GM23248 (cell line): ENCODE data around the gene SOX30. TPM values are rescaled to one million over a fixed set of nuclear protein-coding genes. Genes with fewer than 3 reads are reported as not detected.
"Not testable (repeated sequence)": the region's sequence is repeated elsewhere in the genome, so short reads cannot be mapped to it uniquely, and the experiment has no call there.

Experiments
- DNase-seq: peaks from one replicate; pipeline ENCODE4 v3.0.0-alpha.2; 2015
- H2AFZ ChIP-seq: fragments of 200-600 bp; sonication (generic); 2 replicates; pipeline ENCODE4 v1.6.1; 2016; ENCODE audit warnings: antibody characterized with exemption
- H3F3A ChIP-seq: fragments of 200-600 bp; sonication (generic); 2 replicates; pipeline ENCODE4 v1.6.1; 2016; ENCODE audit warnings: mild to moderate bottlenecking, antibody characterized with exemption, mixed run types; ENCODE audit not compliant: insufficient read depth
- H3K27ac ChIP-seq: fragments of 200-600 bp; sonication (generic); 2 replicates; pipeline ENCODE4 v1.5.1; 2016; ENCODE audit warnings: mild to moderate bottlenecking
- H3K27me3 ChIP-seq: fragments of 200-600 bp; sonication (generic); replicated peaks from 2 replicates; pipeline ENCODE4 v1.6.1; 2016; ENCODE audit warnings: mild to moderate bottlenecking; ENCODE audit not compliant: insufficient read depth
- H3K36me3 ChIP-seq: fragments of 200-600 bp; sonication (generic); 2 replicates; pipeline ENCODE4 v1.6.1; 2016; ENCODE audit warnings: low read depth, mild to moderate bottlenecking
- H3K4me1 ChIP-seq: fragments of 200-600 bp; sonication (generic); 2 replicates; pipeline ENCODE4 v1.6.1; 2016; ENCODE audit warnings: mild to moderate bottlenecking; ENCODE audit not compliant: insufficient read depth
- H3K4me2 ChIP-seq: fragments of 200-600 bp; sonication (generic); one replicate; pipeline ENCODE4 v1.6.1; 2016; ENCODE audit warnings: mild to moderate bottlenecking; ENCODE audit not compliant: unreplicated experiment
- H3K4me3 ChIP-seq: fragments of 200-600 bp; sonication (generic); 2 replicates; pipeline ENCODE4 v1.5.1; 2016; ENCODE audit warnings: mild to moderate bottlenecking
- H3K79me2 ChIP-seq: fragments of 200-600 bp; sonication (generic); 2 replicates; pipeline ENCODE4 v1.6.1; 2016; ENCODE audit warnings: mild to moderate bottlenecking; ENCODE audit not compliant: insufficient read depth
- H3K9ac ChIP-seq: fragments of 200-600 bp; sonication (generic); 2 replicates; pipeline ENCODE4 v1.6.1; 2016; ENCODE audit warnings: mild to moderate bottlenecking
- H3K9me2 ChIP-seq: fragments of 200-600 bp; sonication (generic); 2 replicates; pipeline ENCODE4 v1.6.1; 2016; ENCODE audit warnings: mixed run types, mild to moderate bottlenecking, moderate library complexity; ENCODE audit not compliant: insufficient read depth
- H3K9me3 ChIP-seq: fragments of 200-600 bp; sonication (generic); one replicate; pipeline ENCODE4 v1.6.1; 2017; ENCODE audit warnings: low read depth
- H4K20me1 ChIP-seq: fragments of 200-600 bp; sonication (generic); 2 replicates; pipeline ENCODE4 v1.6.0; 2016; ENCODE audit not compliant: insufficient read depth
- EZH2 ChIP-seq: fragments of 200-600 bp; sonication (generic); IDR thresholded peaks from 2 replicates; pipeline ENCODE4 v1.6.1; 2018; ENCODE audit warnings: antibody characterized with exemption, mild to moderate bottlenecking; ENCODE audit not compliant: insufficient read depth, poor library complexity, severe bottlenecking
- EZH2phosphoT487 ChIP-seq: fragments of 200-600 bp; sonication (generic); IDR thresholded peaks from 2 replicates; pipeline ENCODE4 v1.6.1; 2018; ENCODE audit warnings: antibody characterized with exemption, moderate library complexity, mild to moderate bottlenecking, low read depth; ENCODE audit not compliant: insufficient read depth
- WGBS, 2 experiments: methylation state at CpG; one replicate each; pipeline ENCODE4 v1.1.6; 2015 to 2017; ENCODE audit warnings: low lambda C conversion rate in 2 of 2, low coverage in 1 of 2; ENCODE audit errors: missing lambda C conversion rate in 2 of 2; 5-methylcytosine and 5-hydroxymethylcytosine counted together
- in situ Hi-C: fragments of 300-500 bp; cut with MboI; formaldehyde crosslinking; loops from 2 replicates; pipeline ENCODE4 v1.15.0; 2020
- polyA plus RNA-seq: library from polyadenylated mRNA; unstranded; fragments of >200 nt; fragmentation: Nextera tagmentation; extraction: Ambion mirVana; gene quantifications from 2 replicates; pipeline ENCODE4 v1.2.1, GENCODE V29; 2016
- total RNA-seq: library from RNA; depleted of rRNA; stranded (reverse); fragments of >200 nt; shearing (Covaris generic); gene quantifications from 2 replicates; pipeline ENCODE4 v1.2.3, GENCODE V29; 2014

SOX30 gene
- total and polyA plus RNA-seq, 2 experiments from 2014 or later = 0.08 TPM; not detected in 1

DNA sequence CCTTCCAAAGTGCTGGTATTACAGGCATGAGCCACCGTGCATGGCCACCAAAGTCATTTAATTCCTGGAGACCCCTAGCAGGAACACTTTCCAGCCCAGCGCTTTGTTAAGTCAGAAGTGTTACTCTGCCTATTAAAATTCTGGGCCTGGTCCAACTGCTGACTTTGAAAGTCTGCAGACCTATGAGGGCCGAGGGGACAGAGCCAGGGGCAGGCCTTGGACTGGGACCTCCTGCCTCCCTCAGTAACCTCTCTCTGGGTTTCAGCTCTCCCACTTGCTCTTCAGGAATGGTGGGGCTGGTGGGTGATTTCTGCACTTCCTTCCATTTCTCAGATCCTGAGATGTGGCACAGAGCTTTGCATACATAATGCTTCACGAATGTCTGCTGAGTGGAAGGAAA lies 28.8 kb upstream of the SOX30 start:
- Histone ChIP-seq H3K36me3 (no peaks in the 10 kb centered on the region), H2AFZ (no peak overlapping the region), H4K20me1 (no peaks in the 10 kb centered on the region), H3K4me3 (no peak overlapping the region), H3K4me1 (no peaks in the 10 kb centered on the region), H3K27me3 (no peaks in the 10 kb centered on the region), H3K79me2 (no peaks in the 10 kb centered on the region), H3K9me3 (no peaks in the 10 kb centered on the region), H3K9me2 (no peaks in the 10 kb centered on the region), H3K4me2 (no peak overlapping the region), H3F3A (no peaks in the 10 kb centered on the region), H3K27ac (no peak overlapping the region), H3K9ac (no peak overlapping the region)
- no peak for DNase-seq
- TF ChIP-seq EZH2phosphoT487 (no peak), EZH2 (no peak)
- 49 to 55% methylated on average over 4 of the region's 4 CpGs for WGBS, 2 experiments
- in situ Hi-C loops = no loop called here

DNA sequence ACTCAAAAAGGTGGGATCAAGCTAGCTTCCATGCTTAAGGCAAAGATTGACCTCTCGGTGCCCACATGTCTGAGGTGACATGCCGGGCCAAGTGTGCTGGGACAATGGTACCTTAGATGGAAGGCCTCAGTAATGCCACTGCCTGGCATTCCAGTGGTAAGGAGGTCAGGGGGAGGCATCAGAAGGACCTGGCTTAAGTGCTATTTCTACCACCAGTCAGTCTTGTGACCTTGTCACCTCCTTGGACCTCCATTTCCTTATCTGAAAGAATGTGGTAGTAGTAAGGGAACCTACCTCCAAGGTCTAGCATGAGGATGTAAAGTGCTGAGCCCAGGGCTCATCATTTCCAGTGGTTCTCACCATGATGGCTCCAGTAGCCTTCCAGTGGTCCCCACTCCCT lies 28.0 kb upstream of the SOX30 start:
- Histone ChIP-seq H3K79me2 (no peaks in the 10 kb centered on the region), H3K4me2 (no peak overlapping the region), H3K4me3 (no peak overlapping the region), H3K36me3 (no peaks in the 10 kb centered on the region), H3F3A (no peaks in the 10 kb centered on the region), H3K9ac (no peak overlapping the region), H3K9me3 (no peaks in the 10 kb centered on the region), H3K27ac (no peak overlapping the region), H3K27me3 (no peaks in the 10 kb centered on the region), H2AFZ (no peak overlapping the region), H3K9me2 (no peaks in the 10 kb centered on the region), H4K20me1 (no peaks in the 10 kb centered on the region), H3K4me1 (no peaks in the 10 kb centered on the region)
- TF ChIP-seq EZH2phosphoT487 (no peak), EZH2 (no peak)
- in situ Hi-C loops = no loop called here
- WGBS, 2 experiments = 86 to 88% methylated on average over 2 of the region's 2 CpGs
- DNase-seq = no peak

DNA sequence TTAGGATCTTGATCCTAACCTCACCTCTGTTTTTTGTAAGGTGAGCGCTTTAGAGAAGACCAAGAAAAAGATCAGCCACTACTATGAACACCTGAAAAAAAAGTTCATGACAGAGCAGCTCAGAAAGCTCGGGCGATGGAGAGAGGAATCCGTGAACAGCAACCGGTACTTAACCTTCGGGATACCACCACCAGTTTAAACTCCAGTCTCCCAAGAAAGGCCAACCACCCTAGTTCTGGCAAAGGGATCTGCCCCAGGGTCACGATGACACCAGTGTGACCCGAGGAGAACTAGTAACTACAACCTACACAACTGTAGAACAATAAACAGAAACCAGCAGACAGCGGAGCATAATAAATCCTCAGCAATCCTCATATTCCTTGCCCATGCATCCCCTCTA lies 27.6 kb upstream of the SOX30 start:
- TF ChIP-seq EZH2phosphoT487 (no peak), EZH2 (no peak)
- no peaks in the 10 kb centered on the region for H3F3A ChIP-seq
- WGBS, 2 experiments = 91% methylated on average over 9 of the region's 9 CpGs
- H3K4me1 ChIP-seq = no peaks in the 10 kb centered on the region
- no peaks in the 10 kb centered on the region for H3K9me3 ChIP-seq
- in situ Hi-C loops = no loop called here
- no peak overlapping the region for H3K4me2 ChIP-seq
- no peak overlapping the region for H3K27ac ChIP-seq
- H4K20me1 ChIP-seq = no peaks in the 10 kb centered on the region
- H3K4me3 ChIP-seq = no peak overlapping the region
- no peak overlapping the region for H2AFZ ChIP-seq
- no peaks in the 10 kb centered on the region for H3K36me3 ChIP-seq
- no peaks in the 10 kb centered on the region for H3K9me2 ChIP-seq
- no peaks in the 10 kb centered on the region for H3K79me2 ChIP-seq
- no peaks in the 10 kb centered on the region for H3K27me3 ChIP-seq
- no peak overlapping the region for H3K9ac ChIP-seq
- DNase-seq = no peak

DNA sequence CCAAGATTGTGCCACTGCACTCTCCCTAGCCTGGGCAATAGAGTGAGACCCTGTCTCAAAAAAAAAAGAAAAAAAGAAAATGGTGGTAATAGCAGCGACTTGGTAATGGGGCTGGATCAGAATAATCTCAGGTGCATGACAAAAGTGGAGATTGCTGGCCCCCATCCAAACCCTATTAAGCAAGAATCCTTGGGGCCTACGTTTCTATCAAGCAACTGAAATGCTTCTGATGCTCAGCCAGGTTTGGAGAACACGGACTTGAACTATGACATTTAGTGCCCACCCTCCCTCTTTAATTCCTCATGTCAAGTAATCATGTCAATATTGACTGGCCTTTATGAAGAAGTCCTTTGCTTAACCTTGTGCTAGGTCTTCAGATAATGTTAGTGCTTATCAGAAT lies 25.7 kb upstream of the SOX30 start:
- Histone ChIP-seq H3K9ac (no peak overlapping the region), H3K4me3 (no peak overlapping the region), H2AFZ (no peak overlapping the region), H4K20me1 (no peaks in the 10 kb centered on the region), H3K4me2 (no peak overlapping the region), H3K9me3 (no peaks in the 10 kb centered on the region), H3K9me2 (no peaks in the 10 kb centered on the region), H3F3A (no peaks in the 10 kb centered on the region), H3K36me3 (no peaks in the 10 kb centered on the region), H3K27me3 (no peaks in the 10 kb centered on the region), H3K27ac (no peak overlapping the region), H3K79me2 (no peaks in the 10 kb centered on the region), H3K4me1 (no peaks in the 10 kb centered on the region)
- 70 to 71% methylated on average over 3 of the region's 3 CpGs for WGBS, 2 experiments
- TF ChIP-seq EZH2 (no peak), EZH2phosphoT487 (no peak)
- in situ Hi-C loops = no loop called here
- no peak for DNase-seq

DNA sequence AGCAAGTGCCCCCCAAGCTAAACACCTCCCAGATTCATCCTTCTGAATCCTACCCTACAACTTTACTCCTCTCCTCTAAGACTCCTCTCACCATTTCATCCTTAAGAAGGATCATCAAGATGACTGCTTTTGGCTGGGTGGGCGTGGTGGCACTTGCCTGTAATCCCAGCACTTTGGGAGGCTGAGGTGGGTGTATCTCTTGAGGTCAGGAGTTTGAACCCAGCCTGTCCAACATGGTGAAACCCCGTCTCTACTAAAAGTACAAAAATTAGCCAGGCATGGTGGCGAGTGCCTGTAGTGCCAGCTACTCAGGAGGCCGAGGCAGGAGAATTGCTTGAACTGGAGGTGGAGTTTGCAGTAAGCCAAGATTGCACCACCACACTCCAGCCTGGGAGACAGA lies 22.1 kb upstream of the SOX30 start:
- H4K20me1 ChIP-seq, DNase-seq, H3K27me3 ChIP-seq, H3K27ac ChIP-seq, H3K79me2 ChIP-seq, H3K4me3 ChIP-seq, H3K9me2 ChIP-seq, H3K9ac ChIP-seq, H3K36me3 ChIP-seq, H3K4me1 ChIP-seq, H3K4me2 ChIP-seq, H2AFZ ChIP-seq, in situ Hi-C loops, H3F3A ChIP-seq, H3K9me3 ChIP-seq: not testable (repeated sequence)
- 83 to 89% methylated on average over 4 of the region's 4 CpGs for WGBS, 2 experiments
